ENCODE results near the gene TTLL11. TPM values are rescaled to one million over a fixed set of nuclear protein-coding genes. Genes with fewer than 3 reads are reported as not detected.

Gene TTLL11
- total and polyA plus RNA-seq, 2 of the 8 experiments (the other 6 are each of a cell fraction or from before 2014, with no cell fraction given), result 0.56 to 0.80 TPM

DNA sequence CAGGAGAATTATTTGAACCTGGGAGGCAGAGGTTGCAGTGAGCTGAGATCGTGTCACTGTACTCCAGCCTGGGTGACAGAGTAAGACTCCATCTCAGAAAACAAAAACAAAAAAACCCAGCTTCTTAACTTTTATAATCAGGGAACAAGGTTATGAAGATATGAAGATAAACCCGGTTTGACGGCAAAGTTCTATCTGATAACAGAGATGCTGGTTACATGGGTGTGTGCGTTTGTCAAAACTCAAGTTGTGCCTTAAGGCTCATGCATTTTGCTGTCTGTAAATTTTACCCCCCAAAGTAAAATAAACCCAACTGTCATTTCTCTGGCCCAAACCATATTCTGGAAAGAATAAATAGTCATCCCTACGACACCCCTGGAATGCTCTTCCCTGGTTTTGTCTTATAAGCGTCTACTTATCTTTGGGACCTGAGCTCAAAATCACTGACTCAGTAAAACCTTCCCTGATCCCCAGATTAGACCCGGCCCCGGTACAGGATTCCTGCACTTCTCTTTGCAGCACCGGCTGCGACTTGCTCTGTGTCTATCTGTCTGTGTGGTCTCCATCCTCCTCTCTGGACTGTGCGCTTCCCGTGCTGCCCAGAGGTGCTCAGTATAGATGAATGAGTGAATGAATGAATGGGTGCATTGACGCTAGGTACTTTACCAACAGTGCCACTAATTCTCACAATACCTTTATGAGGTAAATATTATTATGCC lies 269.5 kb downstream of the TTLL11 start:
- Histone ChIP-seq H3K18ac (ENCODE audit: extremely low read depth, low read length) (no peak overlapping the region), H3K79me2 (ENCODE audit: control insufficient read depth in 1 of 2, insufficient read depth in 2 of 2, low read length in 2 of 2) (no peaks in the 10 kb centered on the region), H3K27me3 (replicated peaks in 1 of 4; ENCODE audit: control insufficient read depth in 3 of 4, extremely low read depth in 1 of 4, insufficient read depth in 3 of 4, low read length in 3 of 4) (no peaks in the 10 kb centered on the region), H4K8ac (ENCODE audit: extremely low read depth, insufficient read depth, low read length) (no peak overlapping the region), H3K23me2 (ENCODE audit: low read depth, low read length) (no peaks in the 10 kb centered on the region; the same call in 1 of the 2 replicates), H4K20me1 (replicated peaks in 1 of 2; ENCODE audit: control insufficient read depth in 1 of 2, insufficient read depth in 2 of 2, low read length in 2 of 2) (no peaks in the 10 kb centered on the region), H3K79me1 (ENCODE audit: low read depth, low read length) (no peaks in the 10 kb centered on the region), H4K5ac (ENCODE audit: insufficient read length, low read depth, low read length) (no peak overlapping the region), H3K36me3 (ENCODE audit: control insufficient read depth in 2 of 4, insufficient read depth in 4 of 4, low read length in 3 of 4) (no peaks in the 10 kb centered on the region), H3K9me3 (ENCODE audit: insufficient read depth in 2 of 2, low read depth in 1 of 2, low read length in 1 of 2) (no peaks in the 10 kb centered on the region), H3K4me3 (ENCODE audit: extremely low read depth in 1 of 4, insufficient read depth in 2 of 4, low read depth in 3 of 4, low read length in 4 of 4) (no peak overlapping the region), H2BK20ac (ENCODE audit: low read length) (no peak overlapping the region), H2BK12ac (ENCODE audit: low read depth, low read length) (no peak overlapping the region), H2BK15ac (ENCODE audit: low read length) (no peak overlapping the region), H4K91ac (replicated peaks; ENCODE audit: insufficient read length, low read length) (no peak overlapping the region), H2BK120ac (replicated peaks; ENCODE audit: low read depth, low read length) (no peak overlapping the region), H3K9ac (replicated peaks in 1 of 4; ENCODE audit: extremely low read depth in 1 of 4, low read depth in 3 of 4, low read length in 3 of 4) (no peak overlapping the region), H2AFZ (ENCODE audit: low read length) (no peak overlapping the region), H3K56ac (replicated peaks; ENCODE audit: insufficient read length, low read depth, low read length) (no peak overlapping the region), H2BK5ac (ENCODE audit: low read depth, low read length) (no peak overlapping the region), H2AK5ac (ENCODE audit: low read depth, low read length) (no peak overlapping the region), H3K4ac (replicated peaks; ENCODE audit: insufficient read length, low read depth, low read length) (no peak overlapping the region), H3K14ac (ENCODE audit: insufficient read length) (no peak overlapping the region), H3K4me1 (replicated peaks in 1 of 4; ENCODE audit: control insufficient read depth in 3 of 4, insufficient read depth in 4 of 4, low read length in 3 of 4) (peaks cover 6 to 15% (median 10%) of the 10 kb centered on the region in 4 experiments), H3K23ac (ENCODE audit: insufficient read length) (no peak overlapping the region), H3K4me2 (ENCODE audit: insufficient read depth in 1 of 2, low read depth in 2 of 2, low read length in 2 of 2) (no peak overlapping the region), H3K27ac (ENCODE audit: low read depth, low read length) (no peak overlapping the region)
- ChIA-PET POLR2A (ENCODE audit: partially characterized antibody) (interaction anchor here (1.3 kb wide), 1 partner anchor 10 kb away, joined by 4 read pairs; no protein-coding TSS in a partner anchor), CTCF (ENCODE audit: partially characterized antibody) (interaction anchor here (0.9 to 2.5 kb wide), 15 partner anchors 9 to 166 kb away, joined by 3 to 9 read pairs (median 4); no protein-coding TSS in a partner anchor)
- DNase-seq (ENCODE audit: low read depth in 1 of 2, low spot score in 2 of 2) (peak in 1 of 2 experiments; percentile 28), FAIRE-seq (no peak)
- WGBS, 2 experiments (ENCODE audit: extremely low coverage in 1 of 2, insufficient coverage in 1 of 2, insufficient read length in 1 of 2, insufficient replicate concordance in 2 of 2, low coverage in 1 of 2, low lambda C conversion rate in 2 of 2, missing lambda C conversion rate in 1 of 2), result 93% methylated on average over 13 of the region's 13 CpGs; no CpG with 5 or more reads in 1 of the 2 experiments
- TF ChIP-seq SIN3A (conservative IDR thresholded peaks at IDR 0.05 in 1 of 2, IDR thresholded peaks at IDR 0.05 in 1 of 2; ENCODE audit: low read depth in 1 of 2, low read length in 2 of 2), result no peak
- no peak for TF ChIP-seq TAF1 (IDR thresholded peaks at IDR 0.05; ENCODE audit: low read depth, low read length)
- no peak for TF ChIP-seq HDAC6 (IDR thresholded peaks at IDR 0.05; ENCODE audit: low read depth, low read length)
- no peak for TF ChIP-seq CBX5 (IDR thresholded peaks at IDR 0.05; ENCODE audit: low read depth, low read length)
- no peak for TF ChIP-seq RNF2 (IDR thresholded peaks at IDR 0.05; ENCODE audit: borderline replicate concordance, low read depth, low read length, missing control alignments, poor library complexity, severe bottlenecking)
- no peak for TF ChIP-seq POU5F1 (IDR thresholded peaks at IDR 0.05; ENCODE audit: low read depth, low read length)
- no peak for TF ChIP-seq CTCF (IDR thresholded peaks at IDR 0.05; ENCODE audit: control extremely low read depth in 1 of 3, insufficient read depth in 1 of 3, low read depth in 1 of 3, low read length in 3 of 3)
- no peak for TF ChIP-seq SP1 (IDR thresholded peaks at IDR 0.05; ENCODE audit: low read depth, low read length)
- no peak for TF ChIP-seq CHD1 (IDR thresholded peaks at IDR 0.05; ENCODE audit: low read depth, low read length)

Measured in H1 (cell line).